Measurements from ENCODE around the gene SLC30A10. TPM values are rescaled to one million over a fixed set of nuclear protein-coding genes. Genes with fewer than 3 reads are reported as not detected.

SLC30A10 gene
- total and polyA plus RNA-seq, 2 of the 13 experiments (the other 11 are each of a cell fraction or from before 2014, with no cell fraction given) = 20.9 to 30.2 TPM

DNA sequence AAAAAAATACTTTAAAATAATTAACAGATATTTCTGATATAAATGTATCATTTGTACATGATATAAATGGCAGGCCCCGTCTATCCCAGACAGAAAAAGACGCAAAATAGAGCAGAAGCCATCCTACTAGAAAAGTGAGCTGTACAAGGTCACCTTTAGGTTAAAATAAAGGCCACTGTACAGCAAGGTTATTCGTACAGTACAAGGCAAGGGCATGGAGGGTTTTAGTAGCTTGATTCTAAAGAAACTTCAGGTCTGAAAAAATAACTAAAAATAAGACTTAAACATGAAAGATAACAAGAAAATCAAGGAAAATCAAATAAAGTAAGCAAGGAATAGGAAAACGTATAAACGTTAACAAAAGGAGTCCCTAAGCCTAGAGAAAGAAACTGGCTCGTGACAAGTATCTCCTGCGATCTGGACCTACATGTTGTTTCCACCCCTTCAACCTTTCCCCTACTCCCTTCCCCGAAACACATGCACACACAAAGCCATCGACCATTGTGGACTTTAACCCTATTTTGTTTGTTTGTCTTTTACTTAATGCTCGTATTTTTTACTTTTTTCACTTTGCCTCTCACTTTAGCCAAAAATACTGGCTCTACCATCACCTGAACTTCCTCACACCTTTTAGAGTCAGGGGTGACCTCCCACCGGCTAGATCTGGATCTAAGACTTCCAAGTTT, 26.5 kb upstream of the SLC30A10 start:
- H3K27ac ChIP-seq (ENCODE audit: extremely low read length, insufficient read depth, low read length) = peak overlapping the region; percentile 65
- no peaks in the 10 kb centered on the region for H3K27me3 ChIP-seq (ENCODE audit: control insufficient read depth in 1 of 2, insufficient read depth in 2 of 2, low read length in 2 of 2)
- H3K4me2 ChIP-seq (ENCODE audit: low read depth, low read length) = peak overlapping the region; percentile 79
- BruUV-seq (replicated peaks) = no TSS peak
- peak overlapping the region; percentile 22 to 57 (median 55); a peak in 4 of 6 replicates for H3K4me3 ChIP-seq (replicated peaks in 1 of 3; ENCODE audit: insufficient read depth in 1 of 3, low read depth in 2 of 3, low read length in 3 of 3)
- ChIA-PET CTCF (ENCODE audit: low intra/inter-chr PET ratio, low total read pairs) (no interaction called here), POLR2A (interaction anchor here (0.7 to 0.9 kb wide), 2 partner anchors 29 to 134 kb away, joined by 5 read pairs; no protein-coding TSS in a partner anchor)
- no peaks in the 10 kb centered on the region for H3K9me3 ChIP-seq (ENCODE audit: low read length)
- ATAC-seq = peak; percentile 88
- H4K20me1 ChIP-seq (ENCODE audit: insufficient read depth, low read length) = no peaks in the 10 kb centered on the region
- 16% methylated on average over 11 of the region's 11 CpGs for WGBS (ENCODE audit: low lambda C conversion rate)
- intact Hi-C loops (cut with micrococcal nuclease; ENCODE audit: unreplicated experiment) (loop anchor here (2.0 kb wide), 1 partner anchor 22 kb away; no protein-coding TSS in a partner anchor), in situ Hi-C loops (cut with HindIII; ENCODE audit: extremely low pct_ligation_motif_present, low pct_unique_long_range_greater_than_20kb) (no loop called here)
- no peaks in the 10 kb centered on the region for H3K36me3 ChIP-seq (replicated peaks in 1 of 2; ENCODE audit: control insufficient read depth in 1 of 2, insufficient read depth in 2 of 2, low read length in 2 of 2)
- no peaks in the 10 kb centered on the region for H3K79me2 ChIP-seq (ENCODE audit: insufficient read depth, low read length)
- H2AFZ ChIP-seq (ENCODE audit: low read length) = peak overlapping the region; percentile 88
- peak; percentile 54 for FAIRE-seq
- DNase-seq (ENCODE audit: low spot score) = peak; percentile 52
- H3K9ac ChIP-seq (ENCODE audit: insufficient read depth, low read depth, low read length) = peak overlapping the region; percentile 43
- H3K4me1 ChIP-seq (ENCODE audit: insufficient read depth, low read length) = peaks cover 20% of the 10 kb centered on the region; the same call in 1 of the 2 replicates
- TF ChIP-seq ZIK1 (CRISPR knock-in tag; IDR thresholded peaks at IDR 0.05; ENCODE audit: borderline replicate concordance, low read depth) (no peak), SMAD9 (CRISPR knock-in tag; IDR thresholded peaks at IDR 0.05) (no peak), ZNF563 (CRISPR knock-in tag; IDR thresholded peaks at IDR 0.05) (no peak), ZNF224 (CRISPR knock-in tag; IDR thresholded peaks at IDR 0.05) (no peak), GTF3A (CRISPR knock-in tag; conservative IDR thresholded peaks at IDR 0.05) (no peak), MTA1 (CRISPR knock-in tag; IDR thresholded peaks at IDR 0.05; ENCODE audit: borderline replicate concordance) (no peak), EED (CRISPR knock-in tag; IDR thresholded peaks at IDR 0.05) (no peak), ZNF737 (CRISPR knock-in tag; IDR thresholded peaks at IDR 0.05; ENCODE audit: borderline replicate concordance) (no peak)
- TF ChIP-seq, protein P1, sequence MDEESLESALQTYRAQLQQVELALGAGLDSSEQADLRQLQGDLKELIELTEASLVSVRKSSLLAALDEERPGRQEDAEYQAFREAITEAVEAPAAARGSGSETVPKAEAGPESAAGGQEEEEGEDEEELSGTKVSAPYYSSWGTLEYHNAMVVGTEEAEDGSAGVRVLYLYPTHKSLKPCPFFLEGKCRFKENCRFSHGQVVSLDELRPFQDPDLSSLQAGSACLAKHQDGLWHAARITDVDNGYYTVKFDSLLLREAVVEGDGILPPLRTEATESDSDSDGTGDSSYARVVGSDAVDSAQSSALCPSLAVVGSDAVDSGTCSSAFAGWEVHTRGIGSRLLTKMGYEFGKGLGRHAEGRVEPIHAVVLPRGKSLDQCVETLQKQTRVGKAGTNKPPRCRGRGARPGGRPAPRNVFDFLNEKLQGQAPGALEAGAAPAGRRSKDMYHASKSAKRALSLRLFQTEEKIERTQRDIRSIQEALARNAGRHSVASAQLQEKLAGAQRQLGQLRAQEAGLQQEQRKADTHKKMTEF (CRISPR knock-in tag; IDR thresholded peaks at IDR 0.05) = 0 out of 2 replicates have a peak, but pooled peaks have one; percentile 41
- TF ChIP-seq, protein P2, sequence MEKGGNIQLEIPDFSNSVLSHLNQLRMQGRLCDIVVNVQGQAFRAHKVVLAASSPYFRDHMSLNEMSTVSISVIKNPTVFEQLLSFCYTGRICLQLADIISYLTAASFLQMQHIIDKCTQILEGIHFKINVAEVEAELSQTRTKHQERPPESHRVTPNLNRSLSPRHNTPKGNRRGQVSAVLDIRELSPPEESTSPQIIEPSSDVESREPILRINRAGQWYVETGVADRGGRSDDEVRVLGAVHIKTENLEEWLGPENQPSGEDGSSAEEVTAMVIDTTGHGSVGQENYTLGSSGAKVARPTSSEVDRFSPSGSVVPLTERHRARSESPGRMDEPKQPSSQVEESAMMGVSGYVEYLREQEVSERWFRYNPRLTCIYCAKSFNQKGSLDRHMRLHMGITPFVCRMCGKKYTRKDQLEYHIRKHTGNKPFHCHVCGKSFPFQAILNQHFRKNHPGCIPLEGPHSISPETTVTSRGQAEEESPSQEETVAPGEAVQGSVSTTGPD (CRISPR knock-in tag; IDR thresholded peaks at IDR 0.05) = no peak
- TF ChIP-seq, protein P3, sequence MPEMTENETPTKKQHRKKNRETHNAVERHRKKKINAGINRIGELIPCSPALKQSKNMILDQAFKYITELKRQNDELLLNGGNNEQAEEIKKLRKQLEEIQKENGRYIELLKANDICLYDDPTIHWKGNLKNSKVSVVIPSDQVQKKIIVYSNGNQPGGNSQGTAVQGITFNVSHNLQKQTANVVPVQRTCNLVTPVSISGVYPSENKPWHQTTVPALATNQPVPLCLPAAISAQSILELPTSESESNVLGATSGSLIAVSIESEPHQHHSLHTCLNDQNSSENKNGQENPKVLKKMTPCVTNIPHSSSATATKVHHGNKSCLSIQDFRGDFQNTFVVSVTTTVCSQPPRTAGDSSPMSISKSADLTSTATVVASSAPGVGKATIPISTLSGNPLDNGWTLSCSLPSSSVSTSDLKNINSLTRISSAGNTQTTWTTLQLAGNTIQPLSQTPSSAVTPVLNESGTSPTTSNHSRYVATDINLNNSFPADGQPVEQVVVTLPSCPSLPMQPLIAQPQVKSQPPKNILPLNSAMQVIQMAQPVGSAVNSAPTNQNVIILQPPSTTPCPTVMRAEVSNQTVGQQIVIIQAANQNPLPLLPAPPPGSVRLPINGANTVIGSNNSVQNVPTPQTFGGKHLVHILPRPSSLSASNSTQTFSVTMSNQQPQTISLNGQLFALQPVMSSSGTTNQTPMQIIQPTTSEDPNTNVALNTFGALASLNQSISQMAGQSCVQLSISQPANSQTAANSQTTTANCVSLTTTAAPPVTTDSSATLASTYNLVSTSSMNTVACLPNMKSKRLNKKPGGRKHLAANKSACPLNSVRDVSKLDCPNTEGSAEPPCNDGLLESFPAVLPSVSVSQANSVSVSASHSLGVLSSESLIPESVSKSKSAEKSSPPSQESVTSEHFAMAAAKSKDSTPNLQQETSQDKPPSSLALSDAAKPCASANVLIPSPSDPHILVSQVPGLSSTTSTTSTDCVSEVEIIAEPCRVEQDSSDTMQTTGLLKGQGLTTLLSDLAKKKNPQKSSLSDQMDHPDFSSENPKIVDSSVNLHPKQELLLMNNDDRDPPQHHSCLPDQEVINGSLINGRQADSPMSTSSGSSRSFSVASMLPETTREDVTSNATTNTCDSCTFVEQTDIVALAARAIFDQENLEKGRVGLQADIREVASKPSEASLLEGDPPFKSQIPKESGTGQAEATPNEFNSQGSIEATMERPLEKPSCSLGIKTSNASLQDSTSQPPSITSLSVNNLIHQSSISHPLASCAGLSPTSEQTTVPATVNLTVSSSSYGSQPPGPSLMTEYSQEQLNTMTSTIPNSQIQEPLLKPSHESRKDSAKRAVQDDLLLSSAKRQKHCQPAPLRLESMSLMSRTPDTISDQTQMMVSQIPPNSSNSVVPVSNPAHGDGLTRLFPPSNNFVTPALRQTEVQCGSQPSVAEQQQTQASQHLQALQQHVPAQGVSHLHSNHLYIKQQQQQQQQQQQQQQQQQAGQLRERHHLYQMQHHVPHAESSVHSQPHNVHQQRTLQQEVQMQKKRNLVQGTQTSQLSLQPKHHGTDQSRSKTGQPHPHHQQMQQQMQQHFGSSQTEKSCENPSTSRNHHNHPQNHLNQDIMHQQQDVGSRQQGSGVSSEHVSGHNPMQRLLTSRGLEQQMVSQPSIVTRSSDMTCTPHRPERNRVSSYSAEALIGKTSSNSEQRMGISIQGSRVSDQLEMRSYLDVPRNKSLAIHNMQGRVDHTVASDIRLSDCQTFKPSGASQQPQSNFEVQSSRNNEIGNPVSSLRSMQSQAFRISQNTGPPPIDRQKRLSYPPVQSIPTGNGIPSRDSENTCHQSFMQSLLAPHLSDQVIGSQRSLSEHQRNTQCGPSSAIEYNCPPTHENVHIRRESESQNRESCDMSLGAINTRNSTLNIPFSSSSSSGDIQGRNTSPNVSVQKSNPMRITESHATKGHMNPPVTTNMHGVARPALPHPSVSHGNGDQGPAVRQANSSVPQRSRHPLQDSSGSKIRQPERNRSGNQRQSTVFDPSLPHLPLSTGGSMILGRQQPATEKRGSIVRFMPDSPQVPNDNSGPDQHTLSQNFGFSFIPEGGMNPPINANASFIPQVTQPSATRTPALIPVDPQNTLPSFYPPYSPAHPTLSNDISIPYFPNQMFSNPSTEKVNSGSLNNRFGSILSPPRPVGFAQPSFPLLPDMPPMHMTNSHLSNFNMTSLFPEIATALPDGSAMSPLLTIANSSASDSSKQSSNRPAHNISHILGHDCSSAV (CRISPR knock-in tag; IDR thresholded peaks at IDR 0.05; ENCODE audit: borderline replicate concordance) = no peak
